Brain microvascular endothelial cell (primary cell): ENCODE measurements around the gene NEURL3.
A peak's percentile ranks its signal among the peaks of the same experiment; 100 is the strongest.

Source experiments
- DNase-seq: peaks from one replicate; pipeline ENCODE4 v3.0.0-alpha.2; 2020
- H3K27ac ChIP-seq: fragments of 250-450 bp; sonication (Bioruptor Pico); 2 replicates; pipeline ENCODE4 v1.5.1; 2020; ENCODE audit warnings: mild to moderate bottlenecking, moderate library complexity
- H3K27me3 ChIP-seq: fragments of 250-450 bp; sonication (Bioruptor Pico); replicated peaks from 2 replicates; pipeline ENCODE4 v1.5.1; 2020; ENCODE audit warnings: mild to moderate bottlenecking
- H3K36me3 ChIP-seq: fragments of 250-450 bp; sonication (Bioruptor Pico); replicated peaks from 2 replicates; pipeline ENCODE4 v1.5.1; 2020; ENCODE audit warnings: mild to moderate bottlenecking
- H3K4me3 ChIP-seq: 2 replicates; pipeline ENCODE4 v1.5.1; 2011; ENCODE audit warnings: low read depth, mild to moderate bottlenecking, control low read depth, low read length, moderate library complexity
- in situ Hi-C: cut with HindIII; loops from 2 replicates; pipeline ENCODE4 v1.10.0; 2017; ENCODE audit warnings: low sequenced_read_pairs, low pct_ligation_motif_present
- TF ChIP-seq, protein P1 (sequence below): IDR thresholded peaks from 2 replicates; pipeline ENCODE4 v1.5.1; 2011; ENCODE audit warnings: low read depth, mild to moderate bottlenecking, moderate library complexity, low read length, control low read depth, inconsistent platforms; ENCODE audit errors: missing control alignments

Gene NEURL3

DNA sequence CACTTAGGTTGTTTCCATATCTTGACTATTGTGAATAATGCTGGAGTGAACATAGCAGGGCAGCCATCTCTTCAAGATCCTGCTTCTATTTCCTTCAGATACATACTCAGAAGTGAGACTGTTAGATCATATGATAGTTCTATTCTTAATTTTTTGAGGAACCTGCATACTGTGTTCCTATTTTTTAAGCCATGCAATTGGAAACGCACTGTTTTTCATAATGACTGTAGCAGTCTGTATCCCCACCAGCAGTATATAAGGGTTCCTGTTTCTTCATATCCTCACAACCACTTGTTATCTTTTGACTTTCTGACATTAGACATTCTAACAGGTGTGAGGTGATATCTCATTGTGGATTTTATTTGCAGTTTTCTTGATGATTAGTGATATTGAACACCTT lies 15.5 kb downstream of the NEURL3 start:
- H3K36me3 ChIP-seq, result no peaks in the 10 kb centered on the region
- TF ChIP-seq, protein P1, sequence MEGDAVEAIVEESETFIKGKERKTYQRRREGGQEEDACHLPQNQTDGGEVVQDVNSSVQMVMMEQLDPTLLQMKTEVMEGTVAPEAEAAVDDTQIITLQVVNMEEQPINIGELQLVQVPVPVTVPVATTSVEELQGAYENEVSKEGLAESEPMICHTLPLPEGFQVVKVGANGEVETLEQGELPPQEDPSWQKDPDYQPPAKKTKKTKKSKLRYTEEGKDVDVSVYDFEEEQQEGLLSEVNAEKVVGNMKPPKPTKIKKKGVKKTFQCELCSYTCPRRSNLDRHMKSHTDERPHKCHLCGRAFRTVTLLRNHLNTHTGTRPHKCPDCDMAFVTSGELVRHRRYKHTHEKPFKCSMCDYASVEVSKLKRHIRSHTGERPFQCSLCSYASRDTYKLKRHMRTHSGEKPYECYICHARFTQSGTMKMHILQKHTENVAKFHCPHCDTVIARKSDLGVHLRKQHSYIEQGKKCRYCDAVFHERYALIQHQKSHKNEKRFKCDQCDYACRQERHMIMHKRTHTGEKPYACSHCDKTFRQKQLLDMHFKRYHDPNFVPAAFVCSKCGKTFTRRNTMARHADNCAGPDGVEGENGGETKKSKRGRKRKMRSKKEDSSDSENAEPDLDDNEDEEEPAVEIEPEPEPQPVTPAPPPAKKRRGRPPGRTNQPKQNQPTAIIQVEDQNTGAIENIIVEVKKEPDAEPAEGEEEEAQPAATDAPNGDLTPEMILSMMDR, result no peak
- no peak for DNase-seq
- peaks cover 2% of the 10 kb centered on the region for H3K27me3 ChIP-seq
- no peak overlapping the region for H3K4me3 ChIP-seq
- in situ Hi-C loops, result no loop called here
- H3K27ac ChIP-seq, result no peak overlapping the region

DNA sequence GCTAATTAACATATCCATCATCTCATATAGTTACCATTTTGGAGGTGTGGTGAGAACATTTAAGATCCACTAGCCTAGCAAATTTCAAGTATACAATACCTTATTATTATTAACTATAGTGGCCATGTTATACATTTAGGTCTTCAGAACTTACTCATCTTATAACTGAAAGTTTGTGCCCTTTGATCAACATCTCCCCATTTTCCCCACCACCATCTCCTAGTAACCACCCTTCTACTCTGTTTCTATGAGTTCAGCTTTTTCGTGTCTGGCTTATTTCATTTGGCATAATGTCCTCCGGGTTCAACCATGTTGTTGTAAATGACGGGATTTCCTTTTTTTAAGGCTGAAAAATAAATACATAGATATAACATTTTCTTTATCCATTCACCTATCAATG lies 15.9 kb downstream of the NEURL3 start:
- H3K27ac ChIP-seq, result no peak overlapping the region
- H3K36me3 ChIP-seq, result no peaks in the 10 kb centered on the region
- TF ChIP-seq, protein P1, result no peak
- peaks cover 2% of the 10 kb centered on the region for H3K27me3 ChIP-seq
- H3K4me3 ChIP-seq, result no peak overlapping the region
- in situ Hi-C loops, result no loop called here
- DNase-seq, result no peak

DNA sequence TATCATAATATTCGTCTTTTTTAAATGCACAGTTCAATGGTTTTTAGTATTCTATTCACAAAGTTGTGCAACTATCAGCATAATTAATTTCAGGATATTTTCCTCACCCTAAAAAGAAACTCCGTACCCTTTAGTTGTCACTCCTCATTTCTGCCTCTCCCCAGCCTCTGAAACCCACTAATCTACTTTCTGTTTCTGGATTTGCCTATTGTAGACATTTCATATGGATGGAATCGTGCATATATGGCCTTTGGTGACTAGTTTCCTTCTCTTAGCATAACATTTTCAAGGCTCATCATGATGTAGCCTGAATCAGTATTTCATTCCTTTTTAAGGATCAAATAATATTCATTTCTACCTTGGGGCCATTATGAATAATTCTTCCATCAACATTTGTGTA lies 18.5 kb downstream of the NEURL3 start:
- TF ChIP-seq, protein P1, result no peak
- Histone ChIP-seq H3K36me3 (no peaks in the 10 kb centered on the region), H3K27ac (no peak overlapping the region), H3K4me3 (no peak overlapping the region), H3K27me3 (no peaks in the 10 kb centered on the region)
- in situ Hi-C loops, result no loop called here
- no peak for DNase-seq

DNA sequence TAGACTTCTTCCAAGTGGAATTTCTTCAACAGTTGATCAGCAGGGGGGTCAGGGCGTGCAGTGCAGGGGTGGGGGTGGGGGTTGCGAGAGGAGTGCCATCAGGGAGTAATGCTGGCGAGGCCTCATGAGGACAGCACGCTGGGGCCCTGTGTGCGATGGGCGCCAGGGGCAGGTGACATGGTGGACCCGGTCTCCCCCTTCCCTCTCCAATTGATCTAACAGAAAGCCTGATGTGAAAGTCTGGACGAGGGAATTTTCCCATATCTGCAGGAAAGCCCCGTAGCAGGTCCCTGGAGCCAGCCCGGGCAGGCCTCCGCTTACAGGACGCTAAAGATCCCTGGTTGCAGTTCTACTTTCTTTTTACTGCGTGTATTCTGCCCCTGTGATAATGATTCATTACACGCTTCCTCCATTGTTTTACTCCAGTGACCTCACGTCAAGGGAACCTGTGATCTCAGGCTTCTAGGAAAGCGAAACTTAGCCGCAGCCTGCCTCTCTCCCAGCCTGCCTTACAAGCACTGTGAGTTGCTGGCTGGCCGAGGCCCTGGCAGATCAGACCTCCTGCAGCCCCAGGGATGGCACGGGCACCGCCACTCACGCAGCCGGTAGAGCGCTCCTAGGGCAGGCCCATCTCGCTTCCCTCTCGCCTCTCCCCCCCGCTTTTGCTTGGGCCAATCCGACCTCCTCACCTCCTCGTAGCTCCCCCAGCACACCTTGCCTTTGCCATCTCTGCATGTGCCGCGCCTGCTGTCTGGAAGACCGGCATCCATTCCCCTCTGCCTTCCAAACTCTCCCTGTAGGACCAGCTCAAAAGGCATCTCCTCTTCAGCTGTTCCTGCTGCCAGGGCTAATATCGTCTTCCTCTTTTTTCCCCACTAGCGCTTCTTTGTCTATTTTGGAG lies 19.2 kb downstream of the NEURL3 start:
- in situ Hi-C loops, result no loop called here
- DNase-seq, result peak; percentile 81
- Histone ChIP-seq H3K27ac (no peak overlapping the region), H3K27me3 (no peaks in the 10 kb centered on the region), H3K4me3 (peak overlapping the region; percentile 43), H3K36me3 (no peaks in the 10 kb centered on the region)
- TF ChIP-seq, protein P1, result no peak

DNA sequence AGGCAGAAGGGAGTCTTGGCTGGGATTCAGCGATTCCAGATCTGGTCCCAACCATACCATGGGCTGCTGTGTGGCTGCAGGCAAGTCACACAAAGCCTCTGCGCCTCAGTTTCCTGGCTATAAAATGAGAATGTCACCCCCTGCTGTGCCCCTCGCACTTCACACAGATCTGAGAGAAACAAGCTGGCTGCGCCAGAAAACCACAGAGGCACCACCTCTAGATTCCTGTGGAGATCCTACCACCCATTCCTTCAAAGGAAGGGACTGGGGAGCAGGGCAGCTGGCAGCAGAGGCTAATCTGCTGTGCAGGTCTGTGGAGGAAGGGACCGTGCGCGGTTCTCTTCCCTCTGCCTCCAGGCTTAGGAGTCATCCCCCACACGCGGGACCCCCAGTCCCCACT lies 19.8 kb downstream of the NEURL3 start:
- no peak for DNase-seq
- in situ Hi-C loops, result no loop called here

More for the DNA sequence above, 19.8 kb downstream of the NEURL3 start:
- Histone ChIP-seq H3K4me3 (no peak overlapping the region), H3K27me3 (no peaks in the 10 kb centered on the region), H3K27ac (no peak overlapping the region), H3K36me3 (no peaks in the 10 kb centered on the region)
- TF ChIP-seq, protein P1, result no peak
